UCSD-AML1 (cell line): ENCODE results near the gene UNC13C.

Experiments
- DNase-seq: peaks from one replicate; lab custom pipeline; 2025; ENCODE audit not compliant: unreplicated experiment; lab: John Stamatoyannopoulos, UW

The UNC13C gene

GRCh38 chr15:54619180-54619579 is 640.9 kb downstream of the UNC13C start:
- no peak for DNase-seq

- DNase-seq: no peak
These were observed 642.7 kb downstream of the UNC13C start for GRCh38 chr15:54620916-54621315.

- DNase-seq: no peak
These were observed 657.9 kb downstream of the UNC13C start for GRCh38 chr15:54636147-54636546.

- DNase-seq: no peak
These were observed 660.4 kb downstream of the UNC13C start for GRCh38 chr15:54638666-54639065.

- DNase-seq: no peak
These were observed 662.6 kb downstream of the UNC13C start for GRCh38 chr15:54640873-54641272.

- no peak for DNase-seq
These were observed 666.6 kb downstream of the UNC13C start for GRCh38 chr15:54644796-54645195.

- no peak for DNase-seq
These were observed 681.4 kb downstream of the UNC13C start for GRCh38 chr15:54659646-54660045.

- DNase-seq: no peak
These were observed 682.1 kb downstream of the UNC13C start for GRCh38 chr15:54660356-54660755.

GRCh38 chr15:54675241-54675640 is 697.0 kb downstream of the UNC13C start:
- no peak for DNase-seq

GRCh38 chr15:54681584-54681983 is 703.3 kb downstream of the UNC13C start:
- DNase-seq: no peak
